HG02623 (cell line): ENCODE data around the gene ZNF564.
"Not testable (repeated sequence)": the region's sequence is repeated elsewhere in the genome, so short reads cannot be mapped to it uniquely, and the experiment has no call there.

Source experiments
- ATAC-seq: cut with Tn5 transposase; IDR thresholded peaks from one replicate; pipeline ENCODE4 v1.9.1; 2021; ENCODE audit warnings: moderate library complexity; ENCODE audit not compliant: unreplicated experiment

The ZNF564 gene

DNA sequence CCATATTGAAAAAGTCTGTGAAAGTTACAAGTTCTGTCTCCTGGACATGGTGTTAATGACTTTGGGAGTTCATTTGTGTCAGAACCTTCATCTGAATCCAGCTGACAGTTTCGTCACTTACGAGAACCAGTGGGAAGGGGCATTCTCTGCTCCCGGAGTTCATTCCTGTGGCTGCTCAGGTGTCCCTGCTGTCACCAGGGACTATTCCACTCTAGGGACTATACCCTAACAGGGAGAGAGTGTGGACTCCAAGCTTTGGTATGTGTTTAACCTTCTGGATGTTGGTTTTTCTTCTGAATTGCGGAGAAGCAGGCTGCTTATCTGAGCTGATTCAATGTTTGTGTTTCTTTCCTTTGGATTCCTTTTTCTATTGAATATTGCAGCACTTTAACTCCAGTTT, 54.2 kb downstream of the ZNF564 start:
- ATAC-seq, result no peak

DNA sequence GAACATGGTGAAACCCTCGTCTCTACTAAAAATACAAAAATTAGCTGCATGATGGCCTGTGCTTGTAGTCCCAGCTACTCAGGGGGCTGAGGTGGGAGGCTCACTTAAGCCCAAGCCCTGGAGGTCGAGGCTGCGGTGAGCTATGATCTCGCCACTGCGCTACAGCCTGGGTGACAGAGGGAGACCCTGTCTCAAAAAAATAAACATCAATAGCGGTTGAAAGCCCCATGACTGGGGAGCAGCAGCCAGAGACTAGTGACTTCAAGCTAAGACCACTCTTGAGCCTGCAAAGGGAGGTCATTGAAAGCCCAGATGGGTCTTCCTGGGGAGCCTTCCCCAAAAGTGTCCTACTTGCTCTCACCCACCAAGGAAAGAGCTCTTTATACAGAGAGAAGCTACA, 54.8 kb downstream of the ZNF564 start:
- ATAC-seq, result no peak

DNA sequence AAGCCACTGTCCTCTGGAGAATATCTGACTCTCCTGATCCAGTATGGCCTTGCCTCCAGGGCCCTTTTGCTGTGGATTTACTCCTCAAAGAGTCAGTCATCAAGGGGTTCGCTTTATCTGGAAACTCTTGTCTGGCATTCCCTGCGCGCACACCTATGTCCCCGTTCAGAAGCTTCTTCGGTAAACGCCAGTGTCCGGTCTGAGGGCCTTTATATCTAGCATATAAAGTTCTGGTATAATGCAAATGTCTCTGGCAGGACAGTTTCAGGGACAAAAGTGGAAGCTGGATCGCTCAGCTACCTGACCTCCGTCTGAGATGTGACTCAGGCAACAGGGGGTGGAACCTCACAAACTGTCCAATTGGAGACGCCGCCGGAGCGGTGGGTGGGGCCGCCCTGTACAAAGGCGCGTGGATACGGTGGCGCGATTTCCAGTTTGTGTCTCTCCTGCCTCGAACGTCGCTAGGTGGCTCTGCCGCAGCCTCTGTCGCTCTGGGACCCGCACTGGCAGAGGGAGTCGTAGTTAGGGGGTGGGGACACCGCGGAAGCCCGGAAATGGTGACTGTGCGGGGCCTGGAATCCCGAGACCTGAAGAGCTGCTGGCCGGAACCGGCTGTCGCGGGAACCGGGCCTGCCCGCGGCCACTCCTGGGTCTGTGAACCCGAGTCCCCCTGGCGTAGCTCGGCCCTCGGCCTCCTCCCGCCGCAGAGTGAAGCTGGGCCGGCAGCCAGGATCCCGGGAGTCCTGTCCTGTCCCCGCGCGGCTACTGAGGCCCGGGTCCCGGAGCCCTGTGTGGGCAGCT, 56.1 kb downstream of the ZNF564 start:
- peak; percentile 81 for ATAC-seq

DNA sequence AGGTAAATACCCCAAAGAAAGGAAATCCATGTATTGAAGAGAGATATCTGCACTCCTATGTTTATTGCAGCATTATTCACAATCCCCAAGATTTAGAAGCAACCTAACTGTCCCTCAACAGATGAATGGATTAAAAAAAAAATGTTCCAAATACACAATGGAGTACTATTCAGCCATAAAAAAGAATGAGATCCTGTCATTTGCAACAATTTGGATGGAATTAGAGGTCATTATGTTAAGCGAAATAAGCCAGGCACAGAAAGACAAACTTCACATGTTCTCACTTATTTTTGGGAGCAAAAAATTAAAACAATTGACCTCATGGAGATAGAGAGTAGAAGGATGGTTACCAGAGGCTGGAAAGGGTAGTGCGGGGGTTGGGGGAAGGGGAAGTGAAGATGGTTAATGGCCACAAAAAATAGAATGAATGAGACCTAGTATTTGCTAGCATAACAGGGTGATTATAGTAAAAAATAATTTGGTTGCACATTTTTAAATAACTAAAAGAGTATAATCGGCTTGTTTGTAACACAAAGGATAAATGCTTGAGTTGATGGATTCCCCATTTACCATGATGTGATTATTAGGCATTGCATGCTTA, 56.9 kb downstream of the ZNF564 start:
- no peak for ATAC-seq

DNA sequence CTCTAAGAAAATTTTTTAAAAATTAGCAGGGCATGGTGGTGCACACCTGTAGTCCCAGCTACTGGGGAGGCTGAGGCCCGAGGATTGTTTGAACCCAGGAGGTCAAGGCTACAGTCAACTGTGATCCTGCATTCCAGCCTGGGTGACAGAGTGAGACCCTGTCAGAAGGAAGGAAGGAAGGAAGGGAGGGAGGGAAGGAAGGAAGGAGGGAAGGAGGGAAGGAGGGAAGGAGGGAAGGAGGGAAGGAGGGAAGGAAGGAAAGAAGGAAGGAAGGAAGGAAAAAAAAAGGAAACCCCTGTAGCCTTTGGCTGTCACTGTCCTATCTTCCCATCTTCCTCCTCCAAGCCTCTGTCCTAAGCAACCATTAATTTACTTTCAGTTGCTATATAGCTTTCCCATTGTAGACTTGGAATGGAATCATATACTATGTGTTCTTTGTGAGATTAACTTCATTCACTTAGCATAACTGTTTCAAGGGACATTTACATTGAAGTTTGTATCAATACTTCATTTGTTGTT, 65.0 kb downstream of the ZNF564 start:
- not testable (repeated sequence) for ATAC-seq

DNA sequence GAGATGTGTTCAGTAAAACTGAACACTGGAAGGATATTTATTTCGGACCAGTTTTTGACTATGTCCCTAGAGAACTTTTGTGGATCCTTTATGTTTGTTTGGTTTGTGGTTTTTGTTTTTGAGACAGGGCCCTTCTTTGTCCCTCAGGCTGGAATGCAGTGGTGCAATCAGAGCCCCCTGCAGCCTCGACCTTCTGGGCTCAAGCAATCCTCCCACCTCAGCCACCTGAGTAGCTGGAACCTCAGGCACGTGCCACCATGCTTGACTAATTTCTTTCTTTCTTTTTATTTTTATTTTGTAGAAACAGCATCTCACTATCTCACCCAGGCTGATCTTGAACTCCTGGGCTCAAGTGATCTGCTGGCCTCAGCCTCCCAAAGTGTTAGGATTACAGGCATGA, 65.7 kb downstream of the ZNF564 start:
- no peak for ATAC-seq

DNA sequence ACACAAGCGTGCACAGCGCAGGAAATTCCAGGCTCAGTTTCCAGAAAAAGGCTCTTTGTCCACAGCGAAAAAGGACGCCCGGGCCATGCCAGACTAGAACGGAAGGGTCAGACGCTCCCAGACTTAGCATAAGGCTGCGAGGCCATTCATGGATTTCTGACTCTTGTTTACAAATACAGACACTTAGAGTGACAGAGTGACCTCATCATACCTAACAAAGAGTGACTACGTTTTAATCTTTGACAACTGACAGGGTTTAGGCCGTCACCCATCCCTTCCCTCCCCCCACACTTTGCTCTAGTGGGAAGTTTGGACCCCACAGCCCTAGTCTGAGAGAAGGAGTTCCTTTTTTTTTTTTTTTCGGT, 66.2 kb downstream of the ZNF564 start:
- ATAC-seq, result peak; percentile 7

DNA sequence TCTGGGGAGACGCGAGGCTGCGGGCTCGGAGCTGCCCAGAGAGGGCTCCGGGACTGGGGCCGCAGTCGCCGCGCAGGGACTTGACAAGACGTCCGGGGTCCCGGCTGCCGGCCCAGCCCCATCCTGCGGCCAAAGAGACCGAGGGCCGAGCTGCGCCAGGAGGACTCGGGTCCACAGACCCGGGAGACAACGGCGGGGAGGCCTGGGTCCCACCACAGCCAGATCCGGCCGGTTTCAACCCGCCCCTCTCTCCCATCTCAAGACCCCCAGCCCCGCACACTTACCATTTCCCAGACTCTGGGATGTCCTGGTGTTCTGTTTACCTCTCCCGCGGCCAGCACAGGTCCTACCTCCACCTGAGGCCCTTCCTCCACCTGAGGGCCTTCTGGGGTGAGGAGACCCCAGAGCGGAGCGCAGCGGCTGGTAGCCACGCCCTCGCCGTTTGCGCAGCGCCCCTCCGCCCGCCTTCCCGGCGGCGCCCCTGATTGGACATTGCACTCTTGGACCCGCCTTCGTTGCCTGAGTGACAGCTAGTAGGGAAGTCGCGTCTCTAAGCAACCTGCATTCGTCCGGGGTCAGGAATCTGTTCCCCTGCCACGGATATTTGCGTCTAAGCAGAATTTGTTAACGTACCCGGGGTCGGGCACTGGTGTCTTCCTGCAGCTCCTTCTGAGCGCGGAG, 66.8 kb downstream of the ZNF564 start, which contains the start of gene ZNF709:
Gene ZNF709 (minus strand): TSS at position 446 of the 681 bp plus-strand sequence. CDS start 159 bp downstream, at position 287.
- peak; percentile 92 for ATAC-seq

DNA sequence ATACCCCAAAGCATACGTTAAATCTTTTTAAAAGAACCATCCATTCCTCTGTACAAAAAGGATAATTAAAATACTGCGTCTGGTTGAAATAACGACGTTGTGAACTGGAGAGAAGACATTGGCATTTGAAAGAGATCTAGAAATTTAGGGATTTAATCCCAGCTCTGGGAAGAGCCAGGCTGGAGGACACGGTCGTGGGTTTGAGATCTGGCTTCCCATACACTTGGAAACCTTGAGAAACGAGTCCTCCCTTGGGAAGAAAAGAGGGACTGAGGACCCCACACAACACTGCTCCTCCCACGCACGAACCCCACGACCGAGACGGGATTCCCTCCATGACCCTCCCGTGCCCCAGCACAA, 67.3 kb downstream of the ZNF564 start:
- ATAC-seq, result no peak

DNA sequence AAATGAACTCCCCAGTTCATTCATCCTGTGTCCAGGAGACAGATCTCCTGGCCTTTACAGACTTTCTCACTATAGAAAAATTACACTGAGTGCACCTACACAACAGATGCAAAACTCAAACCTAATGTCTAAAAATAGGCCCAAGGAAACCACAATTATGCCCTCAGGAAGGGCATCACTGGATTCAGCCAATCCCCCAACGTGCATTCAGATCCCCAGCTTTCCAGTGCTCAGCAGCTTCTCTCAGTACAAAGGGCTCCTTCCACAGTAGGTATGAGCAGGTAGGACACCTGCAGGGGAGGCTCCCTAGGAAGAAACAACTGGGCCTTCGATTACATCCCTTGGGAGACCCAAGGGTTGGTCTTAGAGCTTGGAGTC, 68.8 kb downstream of the ZNF564 start:
- no peak for ATAC-seq

DNA sequence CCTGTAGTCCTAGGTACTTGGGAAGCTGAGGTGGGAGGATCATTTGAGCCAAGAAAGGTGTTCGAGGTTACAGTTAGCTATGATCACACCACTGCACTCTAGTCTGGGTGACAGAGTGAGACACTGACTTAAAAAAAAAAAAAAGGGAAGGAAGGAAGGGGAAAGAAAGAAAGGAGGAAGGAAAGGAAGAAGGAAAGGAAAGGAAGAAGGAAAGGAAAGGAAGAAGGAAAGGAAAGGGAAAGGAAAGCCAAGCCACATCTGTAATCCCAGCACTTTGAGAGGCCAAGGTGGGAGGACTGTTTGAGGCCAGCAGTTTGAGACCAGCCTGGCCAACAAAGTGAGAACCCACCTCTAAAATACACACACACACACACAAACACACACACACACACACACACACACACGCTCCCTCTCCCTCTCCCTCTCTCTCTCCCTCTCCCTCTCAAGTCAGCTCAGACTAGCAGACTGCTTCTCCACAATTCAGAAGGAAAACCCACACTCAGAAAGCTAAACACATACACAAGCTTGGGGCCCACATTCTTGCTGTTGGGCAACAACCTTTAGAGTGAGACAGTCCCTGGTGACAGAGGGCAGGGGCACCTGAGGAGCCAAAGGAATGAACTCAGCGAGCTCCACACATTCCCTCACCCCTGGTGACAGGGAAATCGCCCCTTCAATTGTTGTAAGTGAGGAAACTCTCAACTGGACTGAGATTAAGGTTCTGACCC, 69.3 kb downstream of the ZNF564 start:
- no peak for ATAC-seq

DNA sequence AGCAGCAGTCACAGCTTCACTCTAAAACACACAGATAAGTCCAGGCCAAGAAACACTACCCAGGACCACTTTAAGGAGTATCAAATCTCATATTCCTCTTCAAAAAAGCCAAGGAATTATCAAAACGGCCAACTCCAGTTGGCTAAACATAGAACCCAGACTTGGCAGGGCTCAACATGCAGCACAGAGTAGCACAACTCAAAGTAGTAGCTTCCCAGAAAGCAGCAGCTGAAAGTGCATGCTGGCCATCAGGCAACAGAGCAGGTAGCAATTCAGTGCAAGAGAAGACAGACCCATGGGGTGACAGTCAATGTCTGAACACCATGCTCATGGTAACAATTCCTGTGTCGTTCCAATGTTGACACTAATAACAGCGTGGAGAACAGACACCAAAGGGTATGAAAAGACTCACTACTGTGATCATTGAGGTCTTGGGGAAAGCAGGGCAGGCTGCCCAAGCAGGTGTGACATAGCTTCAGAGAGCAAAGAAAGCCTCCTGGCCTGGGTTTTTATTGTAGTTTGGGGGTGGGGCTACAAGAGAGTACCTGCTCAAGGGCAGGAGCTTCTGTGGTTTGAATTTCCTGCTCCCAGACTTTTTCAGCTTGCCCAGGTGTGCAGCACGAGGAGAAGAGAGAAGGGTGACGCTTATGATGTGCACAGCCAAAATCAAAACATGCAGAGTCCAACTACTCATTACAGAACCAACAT, 72.9 kb downstream of the ZNF564 start:
- no peak for ATAC-seq
